ENCODE results near the gene CSF2RB.
"Not testable (repeated sequence)": the region's sequence is repeated elsewhere in the genome, so short reads cannot be mapped to it uniquely, and the experiment has no call there.

The CSF2RB gene

GRCh38 chr22:36977401-36977861 is 64.0 kb downstream of the CSF2RB start:
- FAIRE-seq, result no peak

DNA sequence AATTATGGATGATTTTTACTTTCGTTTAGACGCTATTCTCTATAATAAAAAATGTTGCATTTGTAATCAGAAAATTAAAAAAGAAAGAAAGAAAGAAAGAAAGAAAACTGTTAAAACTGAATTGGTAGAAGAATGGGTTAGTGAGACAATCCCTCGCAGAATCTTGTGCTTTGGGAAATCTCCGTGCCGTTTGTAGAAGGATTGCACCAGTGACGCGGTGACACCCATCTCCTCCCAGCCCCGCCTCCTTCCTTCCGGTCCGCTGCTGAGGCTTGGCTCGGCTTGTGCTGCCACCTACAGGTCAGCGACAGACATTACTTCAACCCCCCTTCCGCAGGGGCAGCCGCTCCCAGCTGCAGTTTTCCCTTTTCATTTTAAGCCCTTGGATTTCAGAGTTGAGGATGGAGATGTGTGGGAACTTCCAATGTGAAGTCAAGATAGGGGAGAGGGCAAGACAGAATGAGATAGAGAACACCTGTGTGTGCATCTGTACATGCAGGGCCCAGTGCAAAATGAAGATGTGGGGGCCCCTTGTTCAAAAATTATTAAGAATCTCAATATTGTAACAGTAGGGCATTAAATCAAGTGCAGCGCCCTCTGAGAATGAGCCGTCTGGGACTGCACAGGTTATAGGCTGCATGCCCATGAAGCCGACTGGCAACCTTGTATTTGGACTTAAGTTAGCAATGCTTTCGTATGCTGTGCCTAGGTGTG is 64.7 kb downstream of the CSF2RB start:
- FAIRE-seq, result peak; percentile 95

GRCh38 chr22:36979016-36979910 is 65.8 kb downstream of the CSF2RB start:
- no peak for FAIRE-seq

- no peak for FAIRE-seq
Observed at GRCh38 chr22:36981247-36981775, 67.9 kb downstream of the CSF2RB start.

DNA sequence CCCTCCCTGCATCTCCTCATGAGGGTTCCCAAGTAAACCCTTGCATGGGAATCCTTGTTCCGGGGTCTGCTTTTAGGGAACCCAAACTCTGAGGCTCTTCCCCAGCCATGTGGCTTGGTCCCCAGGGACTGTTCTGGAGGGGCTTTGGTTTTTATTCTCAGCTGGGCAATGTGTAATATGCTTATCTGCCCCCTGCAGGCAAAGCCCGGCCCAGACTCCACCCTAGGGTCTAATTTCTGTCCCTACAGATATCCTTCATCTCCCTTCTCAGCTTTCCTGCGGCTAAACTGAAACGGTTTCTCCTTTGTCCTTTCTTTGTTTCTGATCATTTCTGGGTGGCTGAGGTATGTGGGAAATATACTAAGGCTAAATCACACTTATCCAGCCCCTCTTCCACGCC is 68.7 kb downstream of the CSF2RB start:
- FAIRE-seq, result no peak

DNA sequence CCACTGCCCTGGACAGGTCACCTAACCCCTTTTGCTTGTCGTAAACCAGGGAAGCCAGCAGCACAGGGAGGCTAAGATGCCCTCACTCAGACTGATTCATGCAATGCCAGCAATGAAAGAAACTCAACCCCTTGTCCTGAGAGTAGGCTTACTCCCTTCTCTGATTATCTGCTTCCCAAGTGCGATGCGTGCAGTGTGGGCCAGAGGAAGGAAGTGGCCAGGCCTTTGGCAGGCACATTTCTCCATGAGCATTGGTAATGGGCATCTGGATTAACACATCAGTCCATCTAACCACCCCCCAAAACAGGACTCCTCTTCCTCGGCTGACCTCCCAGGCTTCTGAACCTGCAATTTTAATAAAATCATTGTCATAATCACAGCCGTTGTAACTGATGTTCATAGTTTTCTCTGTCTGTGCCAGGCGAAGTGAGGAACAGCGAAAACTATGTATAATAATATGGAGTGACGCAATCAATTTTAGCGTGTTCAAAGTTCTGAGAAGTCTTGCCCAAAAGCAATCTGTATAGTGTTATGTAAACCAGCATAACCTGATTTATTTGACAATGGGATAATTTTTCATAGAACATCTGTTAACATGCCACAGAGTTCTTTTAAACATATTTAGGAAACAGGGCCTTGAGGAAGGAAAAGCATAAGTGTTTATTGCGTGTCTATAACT is 71.9 kb downstream of the CSF2RB start:
- FAIRE-seq, result no peak

- no peak for FAIRE-seq
Observed at GRCh38 chr22:36986242-36986821, 72.9 kb downstream of the CSF2RB start.

DNA sequence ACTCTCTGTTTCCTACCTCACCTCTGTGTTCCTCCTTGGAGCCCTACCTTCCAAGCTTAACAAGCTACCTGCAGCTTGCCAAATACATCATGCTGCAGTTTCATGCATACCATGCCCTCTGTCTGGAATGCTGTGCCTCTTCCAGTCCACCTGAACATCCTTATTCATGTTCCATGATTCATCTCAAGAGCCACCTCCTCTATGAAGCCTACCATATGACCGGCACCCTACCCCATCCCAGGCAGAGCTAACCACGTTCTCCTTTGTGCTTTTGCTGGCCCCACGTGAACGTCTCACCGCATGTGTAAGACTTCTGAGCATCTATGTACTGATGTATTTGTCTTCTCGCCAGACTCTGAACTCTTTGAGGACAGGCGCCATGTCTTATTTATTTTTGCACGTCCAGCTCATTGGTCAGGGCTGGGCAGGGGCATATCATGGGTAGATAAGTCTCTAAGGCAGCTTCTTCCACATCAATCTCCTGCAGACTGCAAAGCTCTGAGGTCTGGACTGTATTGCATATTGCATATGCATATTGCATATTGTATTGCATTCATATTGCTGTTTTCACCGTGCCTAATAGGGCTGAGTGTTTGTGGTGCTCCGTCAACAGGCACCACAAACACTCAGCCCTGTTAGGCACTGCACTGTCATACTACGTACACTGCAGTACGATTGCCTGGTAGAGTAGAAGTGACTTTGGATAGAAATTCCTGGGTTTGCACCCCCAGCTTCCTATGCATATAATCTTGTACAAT is 74.8 kb downstream of the CSF2RB start:
- FAIRE-seq, result no peak

DNA sequence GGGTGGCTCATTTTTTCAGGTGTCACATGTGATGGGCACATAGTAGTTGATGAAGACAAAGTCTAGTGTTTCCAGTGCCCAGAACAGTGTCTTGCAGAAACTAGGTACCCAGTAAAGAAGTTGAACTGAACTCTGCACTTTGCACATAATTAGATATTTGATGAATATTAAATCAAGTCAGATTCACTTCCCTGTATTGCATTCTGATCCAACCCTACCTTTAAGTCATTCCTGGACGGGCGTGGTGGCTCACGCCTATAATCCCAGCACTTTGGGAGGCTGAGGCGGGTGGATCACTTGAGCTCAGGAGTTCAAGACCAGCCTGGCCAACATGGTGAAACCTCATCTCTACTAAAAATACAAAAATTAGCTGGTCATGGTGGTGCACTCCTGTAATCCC is 75.6 kb downstream of the CSF2RB start:
- not testable (repeated sequence) for FAIRE-seq

Measured in A204.1 (cell line).